Stimulated activated CD4-positive, alpha-beta T cell treated with anti-CD3 and anti-CD28 coated beads, TNF-alpha, amount 100 ng/mL, for 1 hour (primary cell): Measurements from ENCODE around the gene C12orf56.
"Not testable (repeated sequence)": the region's sequence is repeated elsewhere in the genome, so short reads cannot be mapped to it uniquely, and the experiment has no call there.

Experiments used
- DNase-seq, 3 donors: peaks; one replicate each; pipeline ENCODE4 v3.0.0-alpha.2; 2020; ENCODE audit warnings: low read depth in 3 of 3, low spot score in 1 of 3

Gene C12orf56

DNA sequence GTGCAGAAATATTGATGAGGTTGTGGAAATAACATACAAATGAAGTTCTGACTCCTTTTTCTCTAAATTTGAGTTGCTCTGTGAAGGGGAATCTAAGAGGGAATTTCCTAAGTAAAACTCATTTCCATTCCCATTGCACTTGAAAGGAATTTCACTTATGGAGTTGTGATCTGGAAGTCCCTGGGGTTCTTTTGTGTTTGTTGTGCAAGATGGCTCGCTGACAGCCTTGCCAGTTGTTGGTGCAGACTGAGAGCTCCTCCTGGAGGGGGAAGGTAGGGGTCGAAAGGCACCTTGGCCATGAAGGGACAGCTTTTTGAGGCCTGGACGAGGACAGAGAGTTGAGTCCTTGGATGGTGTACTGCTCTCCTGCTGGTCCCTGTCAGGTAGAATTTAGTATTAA, 72.0 kb downstream of the C12orf56 start:
- DNase-seq: no peak

GRCh38 chr12:64311877-64312276, 78.7 kb downstream of the C12orf56 start:
- no peak for DNase-seq

DNA sequence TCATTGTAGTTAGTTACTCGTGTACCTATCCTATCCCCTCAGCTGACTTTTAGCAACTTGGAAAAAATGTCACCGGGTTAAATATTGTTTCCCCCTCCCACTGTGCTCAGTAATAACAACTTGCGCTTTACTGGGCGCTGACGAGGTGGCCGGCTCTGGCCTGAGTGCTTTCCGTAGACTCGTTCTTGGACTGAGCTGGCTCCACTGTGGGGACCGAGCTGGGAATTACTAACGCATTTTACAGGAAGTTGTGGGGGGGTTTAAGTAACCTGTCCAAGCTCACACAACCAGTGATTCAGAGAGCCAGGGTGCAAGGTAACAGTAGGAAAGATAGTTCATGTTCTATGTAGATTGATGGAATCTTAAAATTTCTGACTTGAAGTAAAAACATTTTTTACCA, 86.0 kb downstream of the C12orf56 start:
- no peak for DNase-seq

GRCh38 chr12:64299628-64300027, 90.9 kb downstream of the C12orf56 start:
- no peak for DNase-seq

- DNase-seq: no peak
Measured at GRCh38 chr12:64296301-64296700, 94.3 kb downstream of the C12orf56 start.

GRCh38 chr12:64293654-64294364, 96.7 kb downstream of the C12orf56 start:
- DNase-seq: no peak

- not testable (repeated sequence) for DNase-seq
Measured at GRCh38 chr12:64293174-64293573, 97.4 kb downstream of the C12orf56 start.

- no peak for DNase-seq
Measured at GRCh38 chr12:64286521-64286920, 104.0 kb downstream of the C12orf56 start.

- no peak for DNase-seq
Measured at GRCh38 chr12:64284256-64284655, 106.3 kb downstream of the C12orf56 start.

DNA sequence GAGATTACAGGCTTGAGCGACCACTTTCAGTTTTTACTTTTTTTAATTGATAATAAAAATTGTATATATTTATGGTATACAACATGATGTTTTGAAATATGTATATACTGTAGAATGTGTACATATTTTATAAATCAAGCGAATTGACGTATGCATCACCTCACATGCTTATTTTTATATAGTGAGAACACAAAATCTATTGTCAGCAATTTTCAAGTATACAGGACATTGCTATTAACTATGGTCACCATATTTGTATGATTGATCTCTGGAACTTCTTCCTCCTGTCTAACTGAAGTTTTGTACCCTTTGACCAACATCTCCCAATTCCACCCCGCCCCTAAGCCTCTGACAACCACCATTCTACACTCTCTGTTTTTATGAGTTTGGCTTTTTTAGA, 112.1 kb downstream of the C12orf56 start:
- no peak for DNase-seq

DNA sequence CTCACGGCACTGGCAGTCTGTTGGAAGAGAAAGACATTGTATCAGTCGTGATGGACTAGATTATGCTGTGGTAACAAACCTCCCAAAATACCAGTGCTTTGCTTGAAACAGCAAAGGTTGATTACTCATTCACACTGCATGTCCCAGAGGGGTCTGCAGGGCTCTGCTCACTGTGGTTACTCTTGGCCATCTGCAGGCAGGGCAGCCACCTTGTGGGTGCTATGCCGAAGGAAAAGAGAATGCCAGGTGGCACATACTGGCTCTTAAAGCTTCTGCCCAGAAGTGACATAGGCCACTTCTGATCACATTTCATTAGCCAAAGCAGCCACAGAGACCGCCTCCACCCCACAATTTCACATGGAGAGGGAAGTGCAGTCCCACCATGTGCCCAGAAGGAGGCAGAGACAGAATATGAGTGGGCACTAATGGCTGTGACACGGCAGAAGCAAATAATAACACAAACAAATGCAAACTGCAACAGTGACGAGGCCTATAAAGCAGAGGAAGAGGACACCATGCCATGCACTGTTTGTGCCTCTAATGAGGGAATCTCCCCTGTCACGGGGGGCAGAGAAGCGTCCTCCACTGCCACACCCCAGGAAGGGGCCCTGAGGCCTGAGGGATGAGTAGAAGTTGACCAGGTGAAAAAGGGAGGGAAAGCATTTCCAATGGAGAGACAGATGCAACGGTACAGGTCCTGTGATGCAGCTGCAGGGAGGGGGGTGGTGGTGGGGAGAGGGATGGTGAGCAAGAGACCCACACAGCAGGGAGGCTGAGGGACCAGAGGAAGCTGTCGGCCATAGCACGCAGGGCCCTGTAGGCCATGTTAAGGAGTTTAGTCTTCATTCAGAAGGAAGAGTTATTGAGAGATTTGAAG, 116.8 kb downstream of the C12orf56 start:
- no peak for DNase-seq

DNA sequence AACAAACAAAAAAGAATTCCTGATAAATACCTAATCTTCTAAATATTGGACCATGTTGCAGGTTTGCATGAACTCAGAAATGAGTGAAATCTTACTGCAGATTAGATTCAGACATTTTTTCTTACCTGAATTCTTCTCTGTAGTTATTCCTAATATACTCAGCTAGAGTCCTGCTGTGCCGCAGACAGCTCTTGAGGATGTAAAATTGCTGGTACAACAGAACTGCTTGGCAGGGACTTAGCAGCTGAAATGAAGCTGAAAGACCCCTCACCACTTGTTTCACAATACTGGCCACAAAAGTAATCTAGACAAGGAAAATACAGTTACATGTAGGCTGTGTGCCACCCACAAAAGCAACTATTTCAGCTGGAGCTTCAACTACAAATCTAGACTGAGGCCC, 120.1 kb downstream of the C12orf56 start:
- no peak for DNase-seq

GRCh38 chr12:64269161-64269560, 121.4 kb downstream of the C12orf56 start:
- DNase-seq: no peak

DNA sequence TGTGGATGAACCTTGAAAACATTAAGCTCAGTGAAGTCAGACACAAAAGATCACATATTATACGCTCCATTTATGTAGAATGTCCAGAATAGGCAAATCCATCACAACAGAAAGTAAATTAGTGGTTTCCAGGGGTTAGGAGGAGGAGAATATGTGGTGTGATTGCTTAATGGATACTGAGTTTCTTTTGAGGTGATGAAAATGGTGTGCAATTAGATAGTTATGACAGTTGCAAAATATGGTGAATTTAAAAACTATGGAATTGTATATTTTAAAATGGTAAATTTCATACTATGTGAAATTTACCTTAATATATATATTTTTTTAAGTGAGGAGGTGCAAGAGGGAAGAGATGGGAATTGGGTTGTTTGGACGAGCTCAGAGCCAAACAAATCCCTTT, 122.1 kb downstream of the C12orf56 start:
- no peak for DNase-seq

DNA sequence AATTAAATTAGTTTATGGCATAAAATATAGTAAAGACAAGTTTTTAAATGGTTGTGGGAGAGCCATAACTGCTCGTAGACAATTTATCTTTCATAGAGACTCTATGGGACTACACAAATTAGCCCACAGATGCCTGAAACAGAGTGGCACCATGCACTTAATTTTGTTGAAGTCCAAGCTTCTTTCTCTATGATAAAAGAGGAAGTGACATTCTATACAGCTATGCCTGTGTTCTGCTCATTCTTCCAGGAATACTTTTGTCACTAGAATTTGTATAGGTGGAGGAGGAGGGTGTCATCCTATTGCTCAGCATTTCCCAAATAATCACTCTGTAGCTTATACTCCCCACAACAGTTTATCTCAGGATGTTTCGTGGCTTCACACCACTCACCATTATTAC, 124.7 kb downstream of the C12orf56 start:
- DNase-seq: no peak

- no peak for DNase-seq
Measured at GRCh38 chr12:64261813-64262212, 128.7 kb downstream of the C12orf56 start.

DNA sequence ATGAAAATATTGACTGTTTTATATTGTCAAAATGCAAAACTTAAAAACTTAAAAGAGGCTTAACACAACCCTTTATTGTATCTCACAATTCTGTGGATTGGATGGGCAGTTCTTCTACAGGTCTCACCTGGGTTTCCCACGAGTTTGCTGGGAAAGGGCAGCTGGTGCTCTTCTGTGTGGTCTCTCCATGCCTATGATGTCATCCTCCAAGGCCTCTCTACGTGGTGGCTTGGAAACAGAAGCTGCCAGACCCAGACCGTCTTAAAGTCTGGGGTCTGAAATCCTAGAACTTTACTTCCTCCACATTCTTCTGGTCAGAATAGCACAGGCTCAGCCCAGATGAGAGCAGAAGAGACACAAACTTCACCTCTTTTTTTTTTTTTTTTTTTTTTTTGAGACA, 132.0 kb downstream of the C12orf56 start:
- no peak for DNase-seq

DNA sequence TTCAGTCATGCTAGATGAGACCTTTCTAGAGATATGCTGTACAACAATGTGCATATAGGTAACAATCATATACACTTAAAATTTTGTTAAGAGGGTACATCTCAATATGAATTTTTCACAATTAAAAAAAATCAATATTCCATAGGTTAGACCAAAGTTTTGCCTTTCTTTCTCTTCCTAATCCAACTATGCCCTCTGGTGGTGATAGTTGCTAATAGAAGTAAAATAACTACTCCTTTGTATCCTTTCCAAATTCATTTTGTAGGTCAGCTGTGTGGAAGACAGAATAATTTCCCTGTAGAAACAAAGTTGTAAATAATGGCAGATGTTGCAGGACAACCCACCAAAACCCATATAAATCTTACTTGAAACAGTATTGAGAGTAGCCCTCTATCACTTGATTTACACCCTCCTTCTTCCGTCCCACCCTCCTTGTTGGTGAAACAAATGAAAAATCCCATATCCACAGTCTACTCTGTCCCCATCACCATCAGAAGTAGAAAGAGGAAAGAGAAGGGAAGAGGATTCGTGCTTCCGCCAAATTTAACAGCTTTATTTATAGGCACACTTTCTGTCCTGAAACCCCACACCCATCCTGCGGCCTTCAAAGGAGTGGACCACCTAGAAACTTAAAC, 134.3 kb downstream of the C12orf56 start:
- no peak for DNase-seq

DNA sequence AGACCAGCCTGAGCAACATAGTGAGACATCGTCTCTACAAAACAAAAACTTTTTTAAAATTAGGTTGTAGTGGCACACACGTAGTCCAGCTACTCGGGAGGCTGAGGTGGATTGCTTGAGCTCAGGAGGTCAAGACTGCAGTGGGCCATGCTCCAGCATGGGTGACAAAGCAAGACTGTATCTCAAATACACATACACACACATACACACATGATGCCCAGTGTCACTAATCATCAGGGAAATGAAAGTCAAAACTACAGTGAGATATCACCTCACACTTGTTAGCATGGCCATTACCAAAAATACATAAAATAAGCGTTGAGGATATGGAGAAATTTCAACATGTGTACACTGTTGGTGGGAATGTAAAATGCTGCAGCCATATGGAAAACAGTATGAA, 135.3 kb downstream of the C12orf56 start:
- DNase-seq: no peak

- DNase-seq: no peak
Measured at GRCh38 chr12:64253356-64253755, 137.2 kb downstream of the C12orf56 start.

- DNase-seq: no peak
Measured at GRCh38 chr12:64252681-64253080, 137.9 kb downstream of the C12orf56 start.

- DNase-seq: no peak
Measured at GRCh38 chr12:64243809-64244208, 146.7 kb downstream of the C12orf56 start.
